Natural killer cell treated with Interleukin-12 subunit alpha and Interleukin-12 subunit beta and Interleukin-15 and Interleukin-18, amount 100 ng/mL, for 72 hours (primary cell): ENCODE data around the gene PIEZO2. TPM values are rescaled to one million over a fixed set of nuclear protein-coding genes. Genes with fewer than 3 reads are reported as not detected.
"Not testable (repeated sequence)": the region's sequence is repeated elsewhere in the genome, so short reads cannot be mapped to it uniquely, and the experiment has no call there.

Experiments used
- ATAC-seq, 2 donors: fragments of 150-1000 bp; cut with Tn5 transposase in 1 of 2; sonication (Bioruptor Pico), chemical (Tn5 transposase) in 1 of 2; 2 replicates each; pipeline ENCODE4 v1.10.0; 2021
- DNase-seq: peaks from one replicate; pipeline ENCODE4 v3.0.0; 2022; ENCODE audit warnings: low spot score
- H3K27ac Mint-ChIP-seq, 2 donors: 1 replicate in 1 of 2; 2 replicates in 1 of 2; pipeline ENCODE4 v1.8.0; 2022; ENCODE audit warnings: mixed read lengths in 2 of 2, mild to moderate bottlenecking in 1 of 2, moderate library complexity in 1 of 2
- H3K27me3 Mint-ChIP-seq, 2 donors: 1 replicate in 1 of 2; 2 replicates in 1 of 2; pipeline ENCODE4 v1.8.0; 2022; ENCODE audit warnings: mixed read lengths in 2 of 2
- H3K36me3 Mint-ChIP-seq: one replicate; pipeline ENCODE4 v1.8.0; 2022; ENCODE audit warnings: mixed read lengths
- H3K4me1 Mint-ChIP-seq, 2 donors: 1 replicate in 1 of 2; 2 replicates in 1 of 2; pipeline ENCODE4 v1.8.0; 2022; ENCODE audit warnings: low read depth in 2 of 2, mixed read lengths in 2 of 2, mild to moderate bottlenecking in 1 of 2
- H3K4me3 Mint-ChIP-seq: one replicate; pipeline ENCODE4 v1.8.0; 2022; ENCODE audit warnings: mixed read lengths
- H3K9me3 Mint-ChIP-seq: 2 replicates; pipeline ENCODE4 v1.8.0; 2022; ENCODE audit warnings: mixed read lengths
- total RNA-seq, 2 donors: library from RNA; stranded (reverse); gene quantifications; one replicate each; pipeline ENCODE4 v1.2.3, GENCODE V29; 2022

Gene PIEZO2
- total RNA-seq, 2 donors from 2014 or later = not detected

- no peak for DNase-seq
- Mint-ChIP-seq H3K4me3 (no peak overlapping the region), H3K27me3 (no peaks in the 10 kb centered on the region), H3K4me1 (no peaks in the 10 kb centered on the region), H3K36me3 (no peaks in the 10 kb centered on the region), H3K9me3 (no peaks in the 10 kb centered on the region), H3K27ac (no peak overlapping the region)
- no peak for ATAC-seq
These were observed 197.5 kb downstream of the PIEZO2 start for GRCh38 chr18:10951631-10952544.

GRCh38 chr18:10950876-10951630, 198.3 kb downstream of the PIEZO2 start:
- H3K4me3 Mint-ChIP-seq = no peak overlapping the region
- ATAC-seq (no peak), DNase-seq (no peak)
- no peaks in the 10 kb centered on the region for H3K4me1 Mint-ChIP-seq
- H3K27me3 Mint-ChIP-seq = no peaks in the 10 kb centered on the region
- peaks cover 2% of the 10 kb centered on the region for H3K36me3 Mint-ChIP-seq
- H3K27ac Mint-ChIP-seq = no peak overlapping the region
- H3K9me3 Mint-ChIP-seq = peaks cover 2% of the 10 kb centered on the region

GRCh38 chr18:10950080-10950875, 199.1 kb downstream of the PIEZO2 start:
- Mint-ChIP-seq H3K4me3 (no peak overlapping the region), H3K9me3 (peaks cover 6% of the 10 kb centered on the region), H3K36me3 (peaks cover 10% of the 10 kb centered on the region), H3K27me3 (no peaks in the 10 kb centered on the region), H3K27ac (no peak overlapping the region), H3K4me1 (no peaks in the 10 kb centered on the region)
- DNase-seq (no peak), ATAC-seq (no peak)

- H3K36me3 Mint-ChIP-seq = peaks cover 16% of the 10 kb centered on the region
- no peak for ATAC-seq
- peaks cover 8% of the 10 kb centered on the region for H3K9me3 Mint-ChIP-seq
- no peak overlapping the region for H3K4me3 Mint-ChIP-seq
- no peaks in the 10 kb centered on the region for H3K4me1 Mint-ChIP-seq
- H3K27me3 Mint-ChIP-seq = no peaks in the 10 kb centered on the region
- DNase-seq = no peak
- H3K27ac Mint-ChIP-seq = no peak overlapping the region
These were observed 199.7 kb downstream of the PIEZO2 start for GRCh38 chr18:10949655-10950054.

GRCh38 chr18:10948421-10948820, 200.9 kb downstream of the PIEZO2 start:
- Mint-ChIP-seq H3K27ac (no peak overlapping the region), H3K4me1 (no peaks in the 10 kb centered on the region), H3K9me3 (peaks cover 14% of the 10 kb centered on the region), H3K4me3 (no peak overlapping the region), H3K27me3 (no peaks in the 10 kb centered on the region), H3K36me3 (peaks cover 19% of the 10 kb centered on the region)
- ATAC-seq (no peak), DNase-seq (no peak)

- Mint-ChIP-seq H3K4me3 (no peak overlapping the region), H3K27ac (no peak overlapping the region), H3K9me3 (peaks cover 18% of the 10 kb centered on the region), H3K4me1 (no peaks in the 10 kb centered on the region), H3K36me3 (peaks cover 26% of the 10 kb centered on the region), H3K27me3 (no peaks in the 10 kb centered on the region)
- ATAC-seq = no peak
- DNase-seq = no peak
These were observed 203.3 kb downstream of the PIEZO2 start for GRCh38 chr18:10946058-10946457.

- Mint-ChIP-seq H3K27me3 (no peaks in the 10 kb centered on the region), H3K9me3 (peaks cover 18% of the 10 kb centered on the region), H3K4me1 (no peaks in the 10 kb centered on the region), H3K4me3 (no peak overlapping the region), H3K36me3 (peaks cover 26% of the 10 kb centered on the region), H3K27ac (no peak overlapping the region)
- DNase-seq (no peak), ATAC-seq (no peak)
These were observed 206.4 kb downstream of the PIEZO2 start for GRCh38 chr18:10942998-10943397.

- no peak for DNase-seq
- peaks cover 14% of the 10 kb centered on the region for H3K9me3 Mint-ChIP-seq
- no peaks in the 10 kb centered on the region for H3K4me1 Mint-ChIP-seq
- H3K4me3 Mint-ChIP-seq = no peak overlapping the region
- H3K36me3 Mint-ChIP-seq = peaks cover 12% of the 10 kb centered on the region
- no peaks in the 10 kb centered on the region for H3K27me3 Mint-ChIP-seq
- no peak overlapping the region for H3K27ac Mint-ChIP-seq
- ATAC-seq = no peak
These were observed 209.5 kb downstream of the PIEZO2 start for GRCh38 chr18:10939822-10940221.

- no peaks in the 10 kb centered on the region for H3K27me3 Mint-ChIP-seq
- DNase-seq (no peak), ATAC-seq (no peak)
- H3K4me1 Mint-ChIP-seq = no peaks in the 10 kb centered on the region
- no peak overlapping the region for H3K27ac Mint-ChIP-seq
- peaks cover 7% of the 10 kb centered on the region for H3K36me3 Mint-ChIP-seq
- peaks cover 6% of the 10 kb centered on the region for H3K9me3 Mint-ChIP-seq
- no peak overlapping the region for H3K4me3 Mint-ChIP-seq
These were observed 211.4 kb downstream of the PIEZO2 start for GRCh38 chr18:10937743-10938640.

- Mint-ChIP-seq H3K27me3 (no peaks in the 10 kb centered on the region), H3K4me1 (no peaks in the 10 kb centered on the region), H3K27ac (no peak overlapping the region), H3K9me3 (peaks cover 6% of the 10 kb centered on the region), H3K36me3 (no peaks in the 10 kb centered on the region), H3K4me3 (no peak overlapping the region)
- DNase-seq (no peak), ATAC-seq (no peak)
These were observed 213.0 kb downstream of the PIEZO2 start for GRCh38 chr18:10936176-10937053.

GRCh38 chr18:10935588-10935987, 213.8 kb downstream of the PIEZO2 start:
- Mint-ChIP-seq H3K27ac (no peak overlapping the region), H3K27me3 (no peaks in the 10 kb centered on the region), H3K9me3 (peaks cover 6% of the 10 kb centered on the region), H3K4me1 (no peaks in the 10 kb centered on the region), H3K4me3 (no peak overlapping the region), H3K36me3 (no peaks in the 10 kb centered on the region)
- DNase-seq (no peak), ATAC-seq (no peak)

- not testable (repeated sequence) for H3K27me3 Mint-ChIP-seq, ATAC-seq, H3K4me3 Mint-ChIP-seq
These were observed 215.7 kb downstream of the PIEZO2 start for GRCh38 chr18:10933648-10934047.

More at GRCh38 chr18:10933648-10934047, 215.7 kb downstream of the PIEZO2 start:
- not testable (repeated sequence) for H3K4me1 Mint-ChIP-seq, H3K36me3 Mint-ChIP-seq, DNase-seq, H3K27ac Mint-ChIP-seq, H3K9me3 Mint-ChIP-seq
